ENCODE data around the gene ST6GALNAC2. TPM values are rescaled to one million over a fixed set of nuclear protein-coding genes. Genes with fewer than 3 reads are reported as not detected.

The ST6GALNAC2 gene
- total and polyA plus RNA-seq, 12 donors, result 0.50 to 37.8 (median 5.6) TPM

DNA sequence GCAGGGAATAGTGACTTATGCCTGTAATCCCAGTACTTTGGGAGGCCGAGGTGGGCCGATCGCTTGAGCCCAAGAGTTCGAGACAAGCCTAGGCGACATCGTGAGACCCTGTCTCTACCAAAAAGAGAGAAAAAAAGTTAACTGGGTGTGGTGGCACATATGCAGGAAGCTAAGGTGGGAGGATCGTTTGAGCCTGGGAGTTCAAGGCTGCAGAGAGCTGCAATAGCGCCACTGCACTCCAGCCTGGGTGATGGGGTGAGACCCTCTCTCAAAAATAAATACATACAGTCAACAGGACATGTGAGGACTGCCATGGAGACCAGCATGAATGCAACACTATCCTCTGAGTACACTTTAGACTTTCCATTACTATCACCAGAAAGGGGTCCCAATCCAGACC is 15.4 kb upstream of the ST6GALNAC2 start:
- no peak for DNase-seq
- 80 to 88% (median 84%) methylated on average over 8 of the region's 8 CpGs for WGBS, 4 donors
- no peaks in the 10 kb centered on the region for H3K9me3 ChIP-seq (replicated peaks in 1 of 3)
- H3K4me1 ChIP-seq (replicated peaks in 1 of 2), result no peaks in the 10 kb centered on the region
- H3K27me3 ChIP-seq, result no peaks in the 10 kb centered on the region
- H3K27ac ChIP-seq, result no peak overlapping the region
- TF ChIP-seq, protein P1, sequence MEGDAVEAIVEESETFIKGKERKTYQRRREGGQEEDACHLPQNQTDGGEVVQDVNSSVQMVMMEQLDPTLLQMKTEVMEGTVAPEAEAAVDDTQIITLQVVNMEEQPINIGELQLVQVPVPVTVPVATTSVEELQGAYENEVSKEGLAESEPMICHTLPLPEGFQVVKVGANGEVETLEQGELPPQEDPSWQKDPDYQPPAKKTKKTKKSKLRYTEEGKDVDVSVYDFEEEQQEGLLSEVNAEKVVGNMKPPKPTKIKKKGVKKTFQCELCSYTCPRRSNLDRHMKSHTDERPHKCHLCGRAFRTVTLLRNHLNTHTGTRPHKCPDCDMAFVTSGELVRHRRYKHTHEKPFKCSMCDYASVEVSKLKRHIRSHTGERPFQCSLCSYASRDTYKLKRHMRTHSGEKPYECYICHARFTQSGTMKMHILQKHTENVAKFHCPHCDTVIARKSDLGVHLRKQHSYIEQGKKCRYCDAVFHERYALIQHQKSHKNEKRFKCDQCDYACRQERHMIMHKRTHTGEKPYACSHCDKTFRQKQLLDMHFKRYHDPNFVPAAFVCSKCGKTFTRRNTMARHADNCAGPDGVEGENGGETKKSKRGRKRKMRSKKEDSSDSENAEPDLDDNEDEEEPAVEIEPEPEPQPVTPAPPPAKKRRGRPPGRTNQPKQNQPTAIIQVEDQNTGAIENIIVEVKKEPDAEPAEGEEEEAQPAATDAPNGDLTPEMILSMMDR (IDR thresholded peaks at IDR 0.05), result no peak
- TF ChIP-seq POLR2A (IDR thresholded peaks at IDR 0.05), result no peak
- no peaks in the 10 kb centered on the region for H3K36me3 ChIP-seq (replicated peaks in 1 of 2)
- intact Hi-C loops (cut with DNase I), result no loop called here
- no peak overlapping the region for H3K4me3 ChIP-seq

- Histone ChIP-seq H3K27me3 (no peaks in the 10 kb centered on the region), H3K9me3 (replicated peaks in 1 of 3) (no peaks in the 10 kb centered on the region), H3K36me3 (replicated peaks in 1 of 2) (no peaks in the 10 kb centered on the region), H3K4me1 (replicated peaks in 1 of 2) (no peaks in the 10 kb centered on the region), H3K4me3 (no peak overlapping the region), H3K27ac (peak overlapping the region in 1 of 5 donors; percentile 34)
- no peak for DNase-seq
- TF ChIP-seq, protein P1 (IDR thresholded peaks at IDR 0.05), result no peak
- TF ChIP-seq POLR2A (IDR thresholded peaks at IDR 0.05), result no peak
- intact Hi-C loops (cut with DNase I), result no loop called here
- 69 to 73% (median 71%) methylated on average over 17 of the region's 17 CpGs for WGBS, 4 donors
Observed at GRCh38 chr17:76599694-76600460, 14.2 kb upstream of the ST6GALNAC2 start.

DNA sequence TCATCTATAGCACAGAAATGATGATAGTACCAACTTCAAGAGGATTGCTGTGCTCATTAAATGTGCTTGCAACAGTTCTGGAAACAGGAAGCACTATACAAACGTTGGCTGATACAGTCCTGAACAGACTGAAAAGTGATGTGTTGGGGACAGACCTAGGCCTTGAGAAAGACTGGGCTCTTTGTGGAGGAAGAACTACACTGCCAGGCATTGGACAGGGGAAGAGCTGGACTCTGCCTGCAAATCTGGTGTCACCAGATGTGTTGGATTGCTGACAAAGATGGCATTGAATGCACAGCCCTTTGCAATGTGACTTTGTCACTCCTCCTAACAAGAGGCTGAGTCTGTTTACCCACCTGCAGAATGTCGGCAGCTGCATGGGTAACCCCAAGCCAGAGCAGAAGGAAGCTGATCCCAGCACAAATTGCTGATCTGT is 12.4 kb upstream of the ST6GALNAC2 start:
- Histone ChIP-seq H3K27me3 (no peaks in the 10 kb centered on the region), H3K9me3 (replicated peaks in 1 of 3) (no peaks in the 10 kb centered on the region), H3K27ac (peak overlapping the region in 1 of 5 donors; percentile 71), H3K4me3 (no peak overlapping the region), H3K36me3 (replicated peaks in 1 of 2) (no peaks in the 10 kb centered on the region), H3K4me1 (replicated peaks in 1 of 2) (no peaks in the 10 kb centered on the region)
- TF ChIP-seq POLR2A (IDR thresholded peaks at IDR 0.05), result no peak
- TF ChIP-seq, protein P1 (IDR thresholded peaks at IDR 0.05), result no peak
- intact Hi-C loops (cut with DNase I), result no loop called here
- WGBS, 4 donors, result 44 to 50% (median 47%) methylated on average over 2 of the region's 2 CpGs
- DNase-seq, result peak in 1 of 7 donors; percentile 45

GRCh38 chr17:76597156-76598003 is 11.7 kb upstream of the ST6GALNAC2 start:
- Histone ChIP-seq H3K27ac (no peak overlapping the region), H3K4me3 (no peak overlapping the region), H3K9me3 (replicated peaks in 1 of 3) (no peaks in the 10 kb centered on the region), H3K36me3 (replicated peaks in 1 of 2) (no peaks in the 10 kb centered on the region), H3K27me3 (no peaks in the 10 kb centered on the region), H3K4me1 (replicated peaks in 1 of 2) (no peaks in the 10 kb centered on the region)
- WGBS, 4 donors, result 64 to 73% (median 69%) methylated on average over 12 of the region's 12 CpGs
- intact Hi-C loops (cut with DNase I), result no loop called here
- TF ChIP-seq, protein P1 (IDR thresholded peaks at IDR 0.05), result no peak
- TF ChIP-seq POLR2A (IDR thresholded peaks at IDR 0.05), result no peak
- DNase-seq, result no peak

Measured in adrenal gland (tissue), 12 donors.